NCI-H226 (cell line): ENCODE measurements around the gene CTBP1.
"Not testable (repeated sequence)": the region's sequence is repeated elsewhere in the genome, so short reads cannot be mapped to it uniquely, and the experiment has no call there.

Experiments
- DNase-seq: peaks from one replicate; pipeline ENCODE4 v3.0.0-alpha.2; 2015

Gene CTBP1

DNA sequence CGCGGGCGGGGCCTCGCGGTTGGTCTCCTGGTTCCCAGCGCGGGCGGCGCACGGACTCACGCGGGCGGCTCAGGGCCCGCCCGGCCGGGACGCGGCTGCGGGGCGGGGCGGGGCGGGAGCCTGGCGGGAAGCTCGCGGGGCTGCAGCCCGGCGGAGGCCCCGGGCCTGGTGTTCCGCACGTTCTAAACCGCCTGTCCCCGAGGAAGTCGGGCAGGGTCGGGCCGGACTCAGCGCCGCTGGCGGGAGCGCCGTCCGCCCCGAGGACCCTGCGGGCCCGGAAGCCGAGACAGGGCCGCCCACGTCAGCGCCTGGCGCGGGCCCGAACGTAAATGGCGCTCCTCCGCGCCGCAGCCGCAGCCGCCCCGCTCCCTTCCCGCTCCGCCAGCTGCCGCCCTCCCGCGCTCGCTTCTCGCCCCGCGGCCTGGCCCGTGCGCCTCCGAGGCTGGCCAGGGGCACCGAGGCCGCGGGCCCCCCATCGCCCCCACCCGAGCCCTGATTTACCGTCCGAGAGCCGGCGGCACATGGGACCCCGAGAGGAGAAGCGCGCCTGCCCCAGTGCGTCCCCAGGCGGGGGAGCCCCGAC, 309 bp upstream of the CTBP1 start:
- DNase-seq = peak; percentile 77

DNA sequence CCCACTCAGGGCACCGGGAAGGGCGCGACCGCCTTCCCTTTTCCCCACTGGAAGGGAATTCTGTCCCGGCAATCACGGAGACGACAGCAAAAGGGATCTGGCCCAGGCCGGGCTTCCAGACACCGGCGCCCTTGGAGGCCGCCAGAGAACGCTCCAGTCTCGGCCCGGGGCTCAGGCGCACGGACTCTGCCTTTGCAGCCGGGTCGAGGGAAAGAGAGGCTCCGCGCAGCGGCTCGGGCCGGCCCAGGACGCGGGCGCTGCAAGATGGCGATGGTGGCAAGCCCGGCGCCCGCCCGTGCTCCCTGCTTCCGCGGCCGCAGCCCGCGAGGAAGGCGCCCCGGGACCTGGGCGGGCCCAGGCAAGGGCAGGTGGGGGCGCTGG, 1.1 kb downstream of the CTBP1 start:
- DNase-seq = no peak

DNA sequence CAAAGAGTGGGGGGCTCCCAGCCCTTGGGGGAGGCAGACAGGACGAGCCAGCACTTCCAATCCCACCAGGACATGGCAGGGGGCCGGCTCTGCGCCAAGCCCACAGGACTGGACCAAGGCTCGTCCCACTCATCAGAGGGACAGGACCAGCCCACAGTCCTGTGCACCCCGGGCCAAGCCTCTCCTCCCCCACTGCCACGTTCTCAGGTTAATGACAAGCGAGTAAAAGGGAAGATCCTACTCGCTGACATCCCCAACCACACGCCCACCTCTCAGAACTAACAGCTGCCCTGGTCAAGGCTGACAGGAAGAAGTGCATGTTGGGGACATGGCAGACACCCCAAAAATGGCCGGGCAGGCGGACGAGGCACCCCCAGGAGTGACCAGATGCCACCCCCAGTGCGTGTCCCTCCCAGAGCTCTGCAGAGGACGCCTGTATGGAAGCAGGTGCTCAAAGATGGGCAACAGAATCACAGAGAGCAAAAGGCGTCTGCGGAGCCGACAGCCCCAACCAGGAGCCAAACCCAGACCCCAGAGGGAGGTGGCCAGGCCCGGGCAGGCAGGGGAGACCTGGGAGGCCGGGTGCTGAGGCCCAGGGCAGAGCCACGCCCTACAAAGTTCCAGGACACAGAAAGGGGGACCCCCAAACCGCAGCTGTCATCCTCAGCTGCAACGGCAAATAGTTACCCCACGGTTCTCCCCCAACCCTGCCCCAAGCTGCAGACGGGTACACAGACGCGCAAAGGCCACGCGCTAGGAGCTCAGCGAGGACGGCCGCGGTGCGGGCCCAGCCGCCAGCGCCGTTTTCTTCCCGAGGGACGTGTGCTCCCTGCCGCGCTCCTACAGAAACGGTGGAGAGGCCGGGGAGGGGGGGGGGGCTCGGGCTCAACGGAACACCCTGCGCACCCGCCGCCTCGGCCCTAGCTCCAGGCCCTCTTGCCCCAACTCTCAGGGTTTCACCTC, 1.7 kb downstream of the CTBP1 start:
- no peak for DNase-seq

DNA sequence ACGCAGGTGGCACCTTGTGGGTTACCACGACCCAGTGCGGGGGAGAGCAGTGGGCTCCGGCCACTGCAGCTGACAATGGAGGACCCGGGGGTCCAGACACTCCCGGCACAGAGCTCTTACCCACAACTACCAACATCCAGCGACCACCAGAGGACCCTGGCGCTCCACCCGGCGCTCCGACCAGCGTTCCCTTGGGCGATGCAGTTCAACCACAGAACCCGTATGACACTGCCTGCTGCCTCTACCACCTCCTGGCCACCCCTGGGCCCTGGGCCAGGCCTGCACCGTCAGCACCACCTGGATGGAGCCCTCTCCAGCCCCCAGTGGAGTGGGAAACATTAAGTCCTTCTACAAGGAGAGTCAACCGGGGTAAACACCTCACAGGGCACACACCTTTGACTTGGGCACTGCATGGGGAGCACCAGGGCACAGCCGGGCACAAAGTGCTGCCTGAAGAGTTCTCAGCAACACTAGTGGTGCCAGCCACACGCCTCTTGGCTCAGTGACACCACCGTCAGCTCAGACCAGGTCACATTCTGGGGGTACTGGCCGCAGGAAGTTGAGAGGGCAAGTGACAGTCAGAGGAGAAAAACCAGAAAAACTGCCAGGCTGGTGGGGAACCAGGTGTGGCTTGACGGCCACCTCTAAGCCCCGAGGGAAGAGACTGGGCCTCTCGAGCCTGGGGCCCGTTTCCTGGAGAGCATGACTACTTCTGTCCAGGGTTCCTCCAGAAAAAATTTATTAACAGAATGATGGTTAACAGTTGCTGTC, 2.6 kb downstream of the CTBP1 start:
- DNase-seq = no peak

DNA sequence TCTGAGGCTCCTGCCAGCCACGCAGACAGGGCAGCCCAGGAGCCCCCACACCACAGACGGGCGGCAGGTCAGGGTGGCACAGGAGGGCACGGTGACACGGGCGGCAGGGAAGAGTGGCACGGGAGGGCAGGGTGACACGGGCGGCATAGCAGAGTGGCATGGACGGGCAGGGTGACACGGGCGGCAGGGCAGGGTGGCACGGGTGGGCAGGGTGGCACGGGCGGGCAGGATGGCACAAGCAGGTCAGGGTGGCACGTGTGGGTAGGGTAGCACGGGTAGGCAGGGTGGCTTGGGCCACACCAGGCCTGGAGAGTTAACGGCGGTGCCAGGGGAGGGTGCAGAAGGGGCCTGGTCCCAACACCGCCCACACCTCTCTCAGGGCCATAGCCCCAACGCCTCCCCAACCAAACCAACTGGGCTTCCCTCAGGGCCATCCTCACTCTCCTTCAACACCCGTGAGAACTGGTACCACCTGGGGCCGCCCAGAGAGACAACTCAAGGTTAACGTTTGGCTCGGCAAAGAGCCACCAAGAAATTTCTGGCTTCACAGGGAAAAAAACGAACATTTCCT, 3.4 kb downstream of the CTBP1 start:
- DNase-seq = no peak

DNA sequence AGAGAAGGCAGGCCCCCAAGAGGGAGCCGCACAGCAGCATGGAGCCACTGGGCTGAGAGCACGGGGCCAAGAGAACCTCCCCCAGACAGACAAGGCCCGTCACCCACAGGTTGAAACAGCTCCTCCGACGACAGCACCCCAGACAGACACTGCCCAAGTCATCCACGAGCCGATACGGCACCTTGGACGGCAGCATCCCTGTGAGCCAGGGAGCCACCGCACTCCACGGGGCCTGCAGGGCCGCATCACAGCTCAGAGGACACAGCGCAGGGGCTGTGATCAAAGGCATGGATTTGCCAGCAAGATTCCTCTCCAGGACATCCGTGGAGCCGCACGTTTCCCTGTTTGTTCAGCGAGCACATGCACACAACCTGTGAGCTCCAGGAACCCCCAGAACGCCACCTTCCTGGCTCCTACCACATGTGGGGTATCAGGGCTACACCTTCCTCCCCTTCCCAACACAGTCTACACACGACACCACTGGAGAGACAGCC, 3.9 kb downstream of the CTBP1 start:
- no peak for DNase-seq

DNA sequence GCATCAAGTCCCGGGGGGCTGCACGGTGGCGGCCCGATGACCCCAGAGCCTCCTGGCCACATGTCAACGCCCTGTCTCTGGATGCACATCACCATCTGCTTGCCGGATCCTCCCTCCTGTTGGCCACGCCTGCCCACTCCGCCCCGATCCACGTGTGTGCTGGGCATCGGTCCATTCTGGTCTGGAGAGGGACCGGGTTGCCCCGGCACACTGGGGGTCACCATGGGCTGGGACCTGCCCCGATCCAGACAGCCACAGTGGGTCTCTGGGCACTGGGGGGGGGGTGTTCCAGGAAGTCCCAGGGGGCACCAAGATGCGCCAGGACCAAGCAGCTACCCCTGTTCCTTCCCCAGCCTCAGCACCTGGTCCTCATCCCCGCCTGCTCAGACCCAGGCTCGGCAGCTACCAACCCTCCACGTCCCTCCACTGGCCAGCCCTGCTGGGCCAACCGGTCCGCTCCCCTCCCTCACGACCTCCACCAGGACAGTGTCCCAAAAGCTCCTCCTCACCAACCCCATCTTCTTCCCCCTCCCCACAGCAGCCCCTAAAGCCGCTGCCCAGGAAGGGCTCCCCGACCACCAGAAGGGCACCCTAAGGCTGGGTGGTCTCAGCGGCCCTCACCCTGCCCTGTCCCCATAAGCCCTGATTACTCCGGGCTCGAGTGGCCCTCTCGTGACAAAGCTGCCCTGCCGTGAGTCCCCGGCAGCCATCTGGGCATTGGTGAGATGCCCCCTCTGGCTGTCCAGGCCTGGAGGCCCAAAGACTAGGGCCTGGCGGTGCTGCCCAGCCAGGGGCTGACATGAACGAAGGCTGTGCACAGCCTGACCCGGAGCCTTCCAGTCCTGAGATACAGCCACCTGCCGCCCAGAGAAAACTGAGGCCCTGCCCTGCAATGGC, 4.6 kb downstream of the CTBP1 start:
- no peak for DNase-seq

DNA sequence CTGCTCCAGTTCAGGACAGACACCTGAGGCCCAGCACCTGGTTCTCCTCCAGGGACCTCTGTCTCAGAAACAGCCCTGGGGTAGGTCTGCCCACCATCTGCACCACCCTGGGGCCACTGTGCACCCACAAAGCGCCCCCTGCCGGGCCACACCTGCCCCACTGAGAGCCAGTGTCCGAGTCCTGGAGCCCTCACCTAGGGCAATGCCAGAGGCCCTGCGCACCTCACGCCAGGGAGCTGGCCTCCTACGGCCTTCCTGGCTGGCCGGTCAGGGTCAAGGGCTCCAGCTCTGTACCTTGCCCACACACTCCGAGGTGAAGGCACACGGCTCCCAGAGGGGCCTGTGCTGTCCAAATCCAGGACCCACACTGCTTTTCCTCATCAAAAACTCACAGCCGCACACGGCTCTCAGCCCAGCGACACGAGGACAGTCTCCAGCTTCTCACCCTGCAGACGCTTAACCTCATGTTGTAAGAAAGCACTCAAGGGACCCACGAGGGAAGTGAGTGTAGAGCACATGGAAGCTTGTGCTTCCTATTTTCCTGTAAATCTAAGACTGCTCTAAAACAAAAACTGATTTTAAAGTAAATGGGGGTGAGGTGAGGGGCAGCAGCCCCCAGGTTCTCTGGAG, 5.4 kb downstream of the CTBP1 start:
- DNase-seq = no peak

DNA sequence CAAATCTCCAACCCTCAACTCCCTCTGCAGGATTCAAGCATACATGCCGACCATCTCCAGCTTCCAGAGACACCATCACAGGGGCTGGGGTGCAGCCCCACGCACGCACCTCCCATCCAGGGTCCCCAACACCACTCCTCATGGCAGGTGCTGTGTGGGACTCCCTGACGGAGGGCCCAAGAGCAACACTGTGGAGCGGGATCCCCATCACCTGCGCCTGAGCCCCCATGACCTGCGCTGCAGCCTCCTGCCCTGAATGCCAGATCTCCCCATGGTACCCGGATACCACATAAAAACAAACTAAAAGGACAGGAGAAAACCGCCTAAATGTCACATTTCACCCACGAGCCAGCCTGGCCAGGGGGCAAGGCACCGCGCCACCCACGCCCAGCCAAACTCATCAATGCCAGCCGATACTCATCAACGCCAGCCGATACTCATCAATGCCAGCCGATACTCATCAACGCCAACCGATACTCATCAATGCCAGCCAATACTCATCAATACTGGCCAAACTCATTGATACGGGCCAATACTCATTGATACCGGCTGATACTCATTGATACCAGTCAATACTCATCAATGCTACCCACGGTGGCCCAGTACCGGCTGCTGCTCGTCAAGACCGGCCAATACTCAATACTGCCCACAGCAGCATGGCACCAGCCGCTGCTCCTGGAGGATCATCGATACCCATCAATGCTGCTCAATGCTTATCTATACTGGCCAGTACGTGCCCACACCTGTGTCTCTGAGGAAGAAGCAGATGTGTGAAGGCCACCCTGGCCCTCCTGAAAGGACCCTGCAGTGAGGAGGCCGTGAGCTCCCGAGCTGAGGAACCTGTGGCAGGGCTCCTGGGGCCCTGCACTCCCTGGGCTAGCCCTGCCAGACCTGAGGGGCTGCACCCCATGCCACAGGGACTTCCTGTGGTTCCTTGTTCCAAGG, 6.2 kb downstream of the CTBP1 start:
- DNase-seq = no peak

DNA sequence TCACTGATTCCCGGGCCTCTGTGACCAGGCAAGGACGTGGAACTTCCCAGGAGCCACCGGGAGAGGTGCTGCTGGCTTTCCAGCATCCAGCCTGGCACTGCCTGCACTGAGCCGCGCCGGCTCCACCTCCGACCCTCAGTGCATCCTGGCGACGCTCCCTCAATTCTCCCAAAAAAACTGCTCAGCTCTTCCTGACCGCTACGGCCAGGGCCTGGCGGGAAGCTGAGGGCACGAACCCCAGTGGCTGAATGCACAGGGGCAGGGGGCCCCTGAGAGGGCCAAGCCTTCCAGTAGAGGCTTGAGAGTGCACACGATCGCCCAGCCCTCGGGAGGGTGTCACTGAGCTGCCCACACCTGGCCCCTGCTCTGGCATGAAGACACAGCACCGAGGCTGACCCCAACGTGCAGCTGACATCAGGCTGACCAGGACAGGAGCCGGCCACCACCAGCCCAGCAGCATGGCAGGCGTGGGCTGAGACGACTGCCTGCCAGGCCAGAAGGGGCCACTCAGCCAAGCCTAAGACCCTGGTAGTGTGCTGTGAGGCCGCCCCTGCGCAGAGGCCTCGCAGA, 6.9 kb downstream of the CTBP1 start:
- DNase-seq = no peak

DNA sequence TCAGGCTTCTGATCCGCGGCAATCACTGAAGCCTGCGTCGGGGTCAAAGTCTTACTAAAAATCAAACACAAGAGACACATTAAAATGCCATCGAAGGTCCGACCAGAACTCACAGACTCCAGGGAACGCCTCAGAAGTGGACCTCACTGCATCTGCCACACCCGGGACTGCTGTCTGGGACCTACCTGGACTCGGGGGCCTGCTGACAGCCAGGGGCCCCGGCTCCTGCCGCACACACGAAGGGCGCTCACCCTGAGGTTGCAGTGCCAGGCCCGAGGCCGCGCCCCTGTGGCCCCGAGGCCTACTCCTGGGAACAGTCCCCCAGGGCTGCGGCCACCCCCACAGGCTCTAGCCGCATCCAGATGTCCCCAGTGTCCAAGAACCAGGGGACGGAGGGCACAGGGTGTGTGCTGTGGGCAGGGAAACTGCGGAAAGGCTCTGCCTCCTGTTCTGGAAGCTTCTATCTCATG, 7.4 kb downstream of the CTBP1 start:
- DNase-seq = no peak

DNA sequence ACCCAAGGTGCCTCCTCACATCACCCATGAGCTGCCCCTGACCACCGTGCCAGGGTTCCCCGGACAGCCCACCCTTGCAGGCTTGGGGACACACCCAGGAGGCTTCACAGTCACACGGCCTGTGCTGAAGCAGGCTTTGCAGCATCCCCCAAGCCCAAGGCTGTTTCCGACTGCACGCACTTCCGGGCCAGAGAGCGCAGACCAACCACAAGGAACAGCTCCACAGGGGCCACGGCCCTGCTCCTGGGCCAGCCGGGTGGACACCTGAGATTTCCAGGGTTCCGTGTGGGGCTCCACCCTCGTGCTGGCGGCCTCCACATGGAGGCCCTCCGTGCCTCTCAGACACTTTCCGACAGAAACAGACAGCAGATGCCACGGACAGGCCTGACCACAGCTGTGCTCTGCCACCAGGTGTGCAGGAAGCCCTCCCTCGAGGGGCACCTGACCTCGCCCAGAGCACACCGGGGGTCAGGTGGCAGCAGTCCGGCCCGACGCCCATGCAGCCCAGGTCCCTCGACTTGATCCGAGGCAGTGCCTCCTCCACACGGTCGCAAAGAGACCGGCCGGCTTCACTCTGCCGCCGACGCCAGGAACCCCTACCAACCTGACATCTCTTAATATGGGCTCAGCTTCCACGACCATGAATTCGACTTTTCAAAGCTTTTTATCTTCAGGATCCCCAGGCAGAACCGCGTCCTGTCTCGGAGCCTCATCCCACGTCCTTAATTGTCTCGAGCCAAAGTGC, 8.0 kb downstream of the CTBP1 start:
- no peak for DNase-seq

DNA sequence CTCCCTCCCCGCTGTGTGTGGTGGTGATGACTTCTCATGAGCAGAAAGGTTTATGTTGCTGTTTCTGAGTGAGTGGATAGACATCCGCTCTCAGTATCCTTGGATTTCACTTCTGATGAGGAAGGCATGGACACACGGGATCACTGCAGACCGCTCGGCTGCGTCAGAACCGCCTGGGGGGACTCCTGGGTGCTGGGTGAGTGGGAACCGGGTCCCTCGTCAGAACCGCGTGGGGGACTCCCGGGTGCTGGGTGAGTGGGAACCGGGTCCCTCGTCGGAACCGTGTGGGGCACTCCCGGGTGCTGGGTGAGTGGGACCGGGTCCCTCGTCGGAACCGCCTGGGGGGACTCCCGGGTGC, 9.0 kb downstream of the CTBP1 start:
- no peak for DNase-seq

DNA sequence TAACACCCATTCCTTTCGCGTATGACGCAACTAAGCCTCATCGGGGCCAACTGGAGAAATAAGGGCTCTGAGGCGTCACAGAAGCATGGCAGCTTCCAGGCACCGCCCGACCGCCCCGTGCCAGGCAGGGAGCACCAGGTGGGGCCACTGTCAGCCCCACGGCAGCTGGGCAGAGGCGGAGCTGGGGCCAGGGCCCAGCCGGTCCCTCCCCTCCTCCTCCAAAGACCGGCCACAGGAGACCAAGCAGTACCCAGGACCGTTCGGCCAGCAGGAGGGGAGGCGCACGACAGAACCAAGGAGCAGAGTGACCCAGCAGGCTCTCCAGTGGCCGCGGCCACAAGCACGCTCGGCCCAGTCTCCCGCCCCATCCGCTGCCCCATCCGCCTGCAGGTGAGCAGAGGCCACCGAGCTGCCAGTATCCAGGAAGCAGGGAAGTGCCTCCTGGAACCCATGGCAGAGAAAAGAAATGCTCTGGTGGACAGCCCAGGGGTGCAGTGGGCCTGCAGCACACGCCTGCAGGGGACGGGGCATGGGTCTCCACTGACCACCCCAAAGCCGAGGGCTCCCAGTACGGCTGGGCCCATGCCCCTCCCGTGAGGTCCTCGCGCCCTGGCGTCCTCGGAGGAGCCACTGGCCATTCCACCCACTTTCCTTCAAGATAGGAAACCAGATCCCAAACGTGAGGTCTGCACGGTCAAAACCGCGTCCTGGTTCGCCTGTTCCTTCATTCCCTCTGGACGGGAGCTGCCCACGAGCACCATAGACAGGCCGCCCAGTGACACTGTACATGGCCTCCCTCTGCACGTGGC, 9.6 kb downstream of the CTBP1 start:
- no peak for DNase-seq

DNA sequence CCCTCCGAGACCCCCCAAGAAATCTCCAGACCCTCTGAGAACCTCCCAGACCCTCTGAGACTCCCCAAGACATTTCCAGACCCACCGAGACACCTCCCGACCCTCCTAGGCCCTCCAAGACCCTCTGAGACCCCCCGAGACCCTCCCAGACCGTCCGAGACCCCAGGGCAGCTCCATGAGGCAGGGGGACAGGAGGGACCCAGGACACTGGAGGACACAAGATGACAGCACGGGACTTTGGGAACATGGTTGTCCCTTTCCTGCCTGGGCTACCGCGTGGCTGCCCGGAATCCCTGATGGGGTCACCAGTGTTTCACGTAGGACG, 10.3 kb downstream of the CTBP1 start:
- no peak for DNase-seq

DNA sequence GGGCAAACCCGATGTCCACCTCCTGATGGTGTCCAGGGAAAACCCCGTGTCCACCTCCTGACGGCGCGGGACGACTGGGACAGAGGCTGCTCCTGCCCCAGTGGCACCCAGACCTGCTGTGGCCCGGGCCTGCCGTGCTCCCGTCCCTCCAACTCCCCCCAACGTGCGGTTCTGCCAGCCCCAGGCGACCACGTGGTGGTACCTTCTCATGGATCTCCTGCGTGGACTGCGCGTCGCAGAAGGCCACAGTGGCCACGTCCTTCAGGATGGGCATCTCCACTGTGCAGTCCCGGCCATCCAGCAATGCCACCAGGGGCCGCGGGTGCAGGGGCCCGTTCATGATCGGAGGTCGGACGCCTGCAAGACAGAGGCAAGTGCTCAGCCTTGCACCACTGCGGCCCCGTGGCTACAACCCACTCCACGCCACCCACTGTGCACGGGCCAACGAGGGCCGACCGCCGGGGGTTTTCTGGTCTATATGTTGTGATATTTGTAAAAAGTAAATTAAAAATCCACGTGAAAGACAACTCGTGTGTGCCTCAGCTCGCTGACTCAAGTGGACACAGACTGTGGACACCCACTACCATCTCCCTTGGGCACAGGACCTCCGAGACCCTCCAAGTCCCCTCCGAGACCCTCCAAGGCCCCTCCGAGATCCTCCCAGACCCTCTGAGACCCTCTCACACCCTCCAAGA, 10.8 kb downstream of the CTBP1 start:
- DNase-seq = no peak

DNA sequence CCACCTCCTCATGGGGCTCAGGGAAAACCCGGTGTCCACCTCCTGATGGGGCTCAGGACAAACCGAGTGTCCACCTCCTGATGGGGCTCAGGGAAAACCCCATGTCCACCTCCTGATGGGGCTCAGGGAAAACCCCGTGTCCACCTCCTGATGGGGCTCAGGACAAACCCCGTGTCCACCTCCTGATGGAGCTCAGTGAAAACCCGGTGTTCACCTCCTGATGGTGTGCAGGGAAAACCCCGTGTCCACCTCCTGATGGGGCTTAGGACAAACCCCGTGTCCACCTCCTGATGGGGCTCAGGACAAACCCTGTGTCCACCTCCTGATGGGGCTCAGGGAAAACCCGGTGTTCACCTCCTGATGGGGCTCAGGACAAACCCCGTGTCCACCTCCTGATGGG, 11.7 kb downstream of the CTBP1 start:
- not testable (repeated sequence) for DNase-seq

DNA sequence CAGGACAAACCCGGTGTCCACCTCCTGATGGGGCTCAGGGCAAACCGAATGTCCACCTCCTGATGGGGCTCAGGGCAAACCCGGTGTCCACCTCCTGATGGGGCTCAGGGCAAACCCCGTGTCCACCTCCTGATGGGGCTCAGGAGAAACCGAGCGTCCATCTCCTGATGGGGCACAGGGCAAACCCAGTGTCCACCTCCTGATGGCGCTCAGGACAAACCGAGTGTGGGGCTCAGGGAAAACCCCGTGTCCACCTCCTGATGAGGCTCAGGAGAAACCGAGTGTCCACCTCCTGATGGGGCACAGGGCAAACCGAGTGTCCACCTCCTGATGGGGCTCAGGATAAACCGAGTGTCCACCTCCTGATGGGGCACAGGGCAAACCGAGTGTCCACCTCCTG, 12.1 kb downstream of the CTBP1 start:
- DNase-seq = not testable (repeated sequence)
